Stomach (tissue), 9 donors: ENCODE data around the gene GFPT2. TPM values are rescaled to one million over a fixed set of nuclear protein-coding genes. Genes with fewer than 3 reads are reported as not detected.

Experiments
- DNase-seq, 2 donors: peaks; one replicate each; pipeline versions ENCODE4 v3.0.0 to v3.0.0-alpha.2; 2013 to 2019
- H3K27ac ChIP-seq, 5 donors: fragments of 200-600 bp in 4 of 5; sonication (generic) in 4 of 5; one replicate each; pipeline ENCODE4 v1.5.1; 2013 to 2019; ENCODE audit warnings: mild to moderate bottlenecking in 1 of 5, moderate library complexity in 1 of 5
- H3K27me3 ChIP-seq, 3 donors: fragments of 200-600 bp; sonication (generic); one replicate each; pipeline ENCODE4 v1.5.1; 2017 to 2019; ENCODE audit warnings: mixed run types in 1 of 3
- H3K36me3 ChIP-seq, 4 donors: fragments of 200-600 bp; sonication (generic); 1 replicate in 3 of 4; 2 replicates in 1 of 4; pipeline ENCODE4 v1.5.1; 2016 to 2019
- H3K4me1 ChIP-seq, 4 donors: fragments of 200-600 bp; sonication (generic); one replicate each; pipeline ENCODE4 v1.5.1; 2016 to 2019
- H3K4me3 ChIP-seq, 4 donors: fragments of 200-600 bp; sonication (generic) in 3 of 4; one replicate each; pipeline ENCODE4 v1.5.1; 2016 to 2019; ENCODE audit warnings: mild to moderate bottlenecking in 1 of 4
- H3K9me3 ChIP-seq, 4 donors: fragments of 200-600 bp; sonication (generic); one replicate each; pipeline ENCODE4 v1.5.1; 2016 to 2019
- EP300 ChIP-seq: sonication (generic); formaldehyde crosslinking; IDR thresholded peaks from one replicate; pipeline ENCODE4 v1.6.1; 2017; ENCODE audit warnings: antibody characterized with exemption
- POLR2A ChIP-seq, 4 donors: fragments of 450-650 bp; IDR thresholded peaks; one replicate each; pipeline ENCODE4 v1.6.1; 2016; ENCODE audit warnings: antibody characterized with exemption in 4 of 4, control low read depth in 2 of 4, mild to moderate bottlenecking in 1 of 4, moderate library complexity in 1 of 4
- POLR2AphosphoS5 ChIP-seq, 3 donors: sonication (generic); formaldehyde crosslinking; IDR thresholded peaks; one replicate each; pipeline ENCODE4 v1.6.1; 2016; ENCODE audit warnings: antibody characterized with exemption in 3 of 3
- WGBS, 5 donors: extraction: QIAGEN DNeasy Blood & Tissue Kit in 3 of 5; methylation state at CpG; one replicate each; pipeline versions ENCODE4 v1.1.5 to v1.1.7; 2013 to 2018; 5-methylcytosine and 5-hydroxymethylcytosine counted together
- intact Hi-C: fragments of 100-400 bp; cut with DNase I; formaldehyde crosslinking; loops from one replicate; pipeline ENCODE4 v1.15.1; 2023; ENCODE audit warnings: low total_unique reads
- polyA plus RNA-seq, 3 donors: library from polyadenylated mRNA; stranded (reverse); fragments of 200-250 nt; gene quantifications; one replicate each; pipeline ENCODE4 v1.2.3, GENCODE V29; 2013
- total RNA-seq, 5 donors: library from RNA; depleted of rRNA; stranded (reverse); fragments of >200 nt; gene quantifications; one replicate each; pipeline versions ENCODE4 v1.1.0 to v1.2.3, GENCODE V29; 2014 to 2016
- TF ChIP-seq, protein P1 (sequence below), 7 experiments: fragments of 450-650 bp in 4 of 7; fragments of 200-600 bp in 3 of 7; sonication (generic) in 3 of 7; IDR thresholded peaks; one replicate each; pipeline ENCODE4 v1.5.1; 2016 to 2019; ENCODE audit warnings: antibody characterized with exemption in 7 of 7, control low read depth in 2 of 7, mild to moderate bottlenecking in 1 of 7
- donor health status: healthy with polysubstance abuse.
- donor health status: Bipolar disorder and iron deficiency.
- donor health status: healthy.

GFPT2 gene
- total and polyA plus RNA-seq, 8 donors = 3.5 to 54.5 (median 8.3) TPM

DNA sequence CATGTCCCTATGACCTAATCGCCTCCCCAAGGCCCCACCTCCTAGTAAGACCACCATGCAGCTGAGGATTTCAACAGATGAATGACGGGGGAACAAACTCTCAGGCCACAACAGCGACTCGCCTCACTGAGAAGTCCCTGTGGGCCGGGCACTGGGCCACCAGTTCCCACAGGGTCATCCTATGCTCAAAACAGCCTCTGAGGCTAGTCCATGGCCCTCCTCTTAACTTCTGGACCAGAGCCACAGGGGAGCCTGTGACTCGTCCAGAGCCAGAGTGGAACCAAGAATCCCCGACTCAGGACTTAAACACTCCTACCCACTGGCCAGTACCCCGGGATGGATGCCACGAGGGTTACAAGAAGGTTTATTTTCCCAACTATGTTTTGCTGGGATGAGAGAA lies 12.3 kb downstream of the GFPT2 start:
- DNase-seq = no peak
- H3K27ac ChIP-seq = no peak overlapping the region
- H3K36me3 ChIP-seq = peaks cover 0 to 22% (median 14%) of the 10 kb centered on the region in 4 donors
- TF ChIP-seq POLR2AphosphoS5 (IDR thresholded peaks at IDR 0.05) = no peak
- TF ChIP-seq, protein P1, sequence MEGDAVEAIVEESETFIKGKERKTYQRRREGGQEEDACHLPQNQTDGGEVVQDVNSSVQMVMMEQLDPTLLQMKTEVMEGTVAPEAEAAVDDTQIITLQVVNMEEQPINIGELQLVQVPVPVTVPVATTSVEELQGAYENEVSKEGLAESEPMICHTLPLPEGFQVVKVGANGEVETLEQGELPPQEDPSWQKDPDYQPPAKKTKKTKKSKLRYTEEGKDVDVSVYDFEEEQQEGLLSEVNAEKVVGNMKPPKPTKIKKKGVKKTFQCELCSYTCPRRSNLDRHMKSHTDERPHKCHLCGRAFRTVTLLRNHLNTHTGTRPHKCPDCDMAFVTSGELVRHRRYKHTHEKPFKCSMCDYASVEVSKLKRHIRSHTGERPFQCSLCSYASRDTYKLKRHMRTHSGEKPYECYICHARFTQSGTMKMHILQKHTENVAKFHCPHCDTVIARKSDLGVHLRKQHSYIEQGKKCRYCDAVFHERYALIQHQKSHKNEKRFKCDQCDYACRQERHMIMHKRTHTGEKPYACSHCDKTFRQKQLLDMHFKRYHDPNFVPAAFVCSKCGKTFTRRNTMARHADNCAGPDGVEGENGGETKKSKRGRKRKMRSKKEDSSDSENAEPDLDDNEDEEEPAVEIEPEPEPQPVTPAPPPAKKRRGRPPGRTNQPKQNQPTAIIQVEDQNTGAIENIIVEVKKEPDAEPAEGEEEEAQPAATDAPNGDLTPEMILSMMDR (IDR thresholded peaks at IDR 0.05) = no peak
- TF ChIP-seq POLR2A (IDR thresholded peaks at IDR 0.05) = no peak
- TF ChIP-seq EP300 = no peak
- H3K4me3 ChIP-seq = no peak overlapping the region
- no peaks in the 10 kb centered on the region for H3K9me3 ChIP-seq
- intact Hi-C loops = no loop called here
- H3K27me3 ChIP-seq = peaks cover 0 to 3% (median 0%) of the 10 kb centered on the region in 3 donors
- H3K4me1 ChIP-seq = peaks cover 0 to 18% (median 6%) of the 10 kb centered on the region in 4 donors
- WGBS, 5 donors = 76 to 87% (median 81%) methylated on average over 8 to 9 of the region's 9 CpGs

DNA sequence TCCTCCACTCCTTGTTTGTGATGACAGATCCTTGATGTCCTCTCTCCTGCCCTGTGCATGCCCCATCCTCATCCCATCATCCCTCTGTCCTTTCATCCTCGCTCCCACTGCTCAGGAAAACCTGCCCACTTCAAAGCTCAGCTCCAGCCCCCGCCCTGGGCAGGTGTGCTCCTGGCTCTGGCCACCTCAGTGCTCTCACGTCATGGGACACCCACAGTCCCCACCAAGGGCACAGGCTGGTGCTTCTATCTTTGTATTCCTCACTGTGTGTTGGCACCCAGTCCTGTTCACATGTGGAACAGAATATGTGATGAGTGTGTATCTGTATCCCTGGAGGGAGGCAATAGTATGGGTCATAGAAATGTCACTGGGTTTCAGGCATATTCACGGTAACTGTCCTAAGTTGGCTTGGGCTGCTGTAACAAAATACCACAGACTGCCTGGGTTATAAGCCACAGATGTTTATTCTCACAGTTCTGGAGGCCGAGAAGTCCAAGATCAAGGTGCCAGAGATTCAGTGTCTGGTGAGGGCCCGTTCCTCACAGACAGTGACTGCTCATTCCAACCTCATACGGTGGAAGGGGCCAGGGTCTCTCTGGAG lies 13.5 kb downstream of the GFPT2 start:
- WGBS, 5 donors = 78 to 89% (median 84%) methylated on average over 7 of the region's 7 CpGs
- TF ChIP-seq EP300 = no peak
- TF ChIP-seq POLR2A (IDR thresholded peaks at IDR 0.05) = no peak
- TF ChIP-seq, protein P1 (IDR thresholded peaks at IDR 0.05) = no peak
- TF ChIP-seq POLR2AphosphoS5 (IDR thresholded peaks at IDR 0.05) = no peak
- Histone ChIP-seq H3K27me3 (peaks cover 0 to 7% (median 0%) of the 10 kb centered on the region in 3 donors), H3K4me3 (no peak overlapping the region), H3K27ac (no peak overlapping the region), H3K9me3 (no peaks in the 10 kb centered on the region), H3K36me3 (peaks cover 0 to 34% (median 25%) of the 10 kb centered on the region in 4 donors), H3K4me1 (peaks cover 0 to 18% (median 6%) of the 10 kb centered on the region in 4 donors)
- DNase-seq = no peak
- intact Hi-C loops = no loop called here

DNA sequence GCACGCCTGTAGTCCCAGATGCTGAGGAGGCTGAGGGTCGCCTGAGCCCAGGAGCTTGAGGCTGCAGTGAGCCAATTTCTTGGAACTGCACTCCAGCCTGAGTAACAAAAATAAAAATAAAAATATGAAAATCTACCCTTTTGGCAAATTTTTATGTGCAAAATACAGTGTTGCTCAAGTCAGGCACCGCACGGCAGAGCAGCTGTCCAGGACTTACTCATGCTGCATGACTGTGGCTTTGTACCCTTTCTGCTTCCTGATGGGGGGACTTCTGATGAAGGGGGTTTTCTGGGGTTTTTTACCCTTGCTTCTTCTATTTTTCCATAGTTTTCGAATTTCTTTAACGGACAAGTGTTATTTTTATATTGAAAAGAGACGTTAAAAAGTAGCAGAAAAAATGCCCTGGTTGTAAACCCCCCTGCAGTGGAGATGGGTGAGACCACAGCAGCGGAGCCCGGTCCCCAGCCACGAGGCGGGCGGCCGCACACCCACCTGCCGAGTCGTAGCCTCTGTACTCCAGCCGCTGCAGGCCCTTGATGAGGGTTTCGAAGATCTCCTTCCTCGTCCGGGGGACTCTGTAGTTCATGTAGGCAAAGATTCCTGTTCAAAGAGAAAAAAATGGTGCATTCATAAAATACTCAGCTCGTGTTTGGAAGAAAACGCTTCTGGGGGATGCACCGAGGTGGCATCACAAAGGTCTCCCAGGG lies 15.0 kb downstream of the GFPT2 start:
- intact Hi-C loops = no loop called here
- H3K36me3 ChIP-seq = peaks cover 0 to 47% (median 30%) of the 10 kb centered on the region in 4 donors
- peaks cover 0 to 5% (median 2%) of the 10 kb centered on the region in 4 donors for H3K4me1 ChIP-seq
- DNase-seq = no peak
- TF ChIP-seq POLR2A (IDR thresholded peaks at IDR 0.05) (no peak), EP300 (no peak), POLR2AphosphoS5 (IDR thresholded peaks at IDR 0.05) (no peak)
- TF ChIP-seq, protein P1 (IDR thresholded peaks at IDR 0.05) = no peak
- 85 to 90% (median 87%) methylated on average over 22 of the region's 22 CpGs for WGBS, 5 donors
- no peak overlapping the region for H3K4me3 ChIP-seq
- no peaks in the 10 kb centered on the region for H3K9me3 ChIP-seq
- peaks cover 0 to 9% (median 0%) of the 10 kb centered on the region in 3 donors for H3K27me3 ChIP-seq
- H3K27ac ChIP-seq = no peak overlapping the region

DNA sequence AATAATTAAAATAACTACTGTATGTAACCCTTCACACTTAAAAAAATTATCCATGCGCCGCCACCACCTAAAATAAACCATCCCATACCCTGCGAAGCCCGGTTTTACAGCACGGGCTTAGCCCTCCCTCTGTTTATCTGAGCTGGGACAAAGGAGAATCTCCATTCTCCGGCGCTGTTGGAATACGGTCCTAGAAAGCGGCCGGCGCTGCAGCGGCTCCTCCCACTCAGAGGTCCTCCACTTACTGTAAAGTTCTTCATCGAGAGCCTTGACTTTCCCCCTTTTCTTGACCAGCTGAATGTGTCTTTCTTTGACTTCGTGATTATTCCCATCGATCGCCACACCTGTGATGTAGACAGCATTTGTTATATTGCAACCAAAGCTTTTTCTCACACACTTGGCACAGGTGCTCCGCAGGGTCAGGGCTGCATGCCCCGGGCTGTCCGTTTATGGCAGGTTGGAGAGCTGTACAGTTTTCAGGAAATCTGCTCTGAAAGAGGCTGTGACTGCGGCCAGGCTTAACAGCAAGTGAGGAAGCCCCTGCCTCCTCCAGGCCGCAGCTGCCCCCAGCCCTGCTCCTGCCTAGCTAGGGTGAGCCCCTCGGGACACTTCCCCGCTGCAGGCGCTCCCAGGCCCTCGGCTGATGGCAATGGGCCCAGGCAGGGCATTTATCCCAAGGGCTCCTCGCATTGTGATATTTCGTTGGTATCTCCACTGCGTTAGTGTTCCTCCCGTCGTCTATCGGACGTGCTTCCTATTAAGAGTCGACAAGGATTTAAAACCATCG lies 16.7 kb downstream of the GFPT2 start:
- H3K27me3 ChIP-seq = peaks cover 0 to 19% (median 5%) of the 10 kb centered on the region in 3 donors
- WGBS, 5 donors = 90 to 94% (median 92%) methylated on average over 32 to 34 of the region's 34 CpGs
- H3K9me3 ChIP-seq = no peaks in the 10 kb centered on the region
- H3K4me3 ChIP-seq = no peak overlapping the region
- intact Hi-C loops = no loop called here
- no peak overlapping the region for H3K27ac ChIP-seq
- H3K36me3 ChIP-seq = peaks cover 0 to 47% (median 30%) of the 10 kb centered on the region in 4 donors
- no peak for TF ChIP-seq EP300
- TF ChIP-seq POLR2A (IDR thresholded peaks at IDR 0.05) = no peak
- TF ChIP-seq, protein P1 (IDR thresholded peaks at IDR 0.05) = no peak
- no peak for TF ChIP-seq POLR2AphosphoS5 (IDR thresholded peaks at IDR 0.05)
- peaks cover 0 to 8% (median 0%) of the 10 kb centered on the region in 4 donors for H3K4me1 ChIP-seq
- no peak for DNase-seq
